HG03439 (cell line): ENCODE measurements around the gene NRXN3.

ENCODE experiments used
- ATAC-seq: cut with Tn5 transposase; IDR thresholded peaks from one replicate; pipeline ENCODE4 v1.9.1; 2021; ENCODE audit warnings: mild to moderate bottlenecking, moderate library complexity; ENCODE audit not compliant: unreplicated experiment

NRXN3 gene

DNA sequence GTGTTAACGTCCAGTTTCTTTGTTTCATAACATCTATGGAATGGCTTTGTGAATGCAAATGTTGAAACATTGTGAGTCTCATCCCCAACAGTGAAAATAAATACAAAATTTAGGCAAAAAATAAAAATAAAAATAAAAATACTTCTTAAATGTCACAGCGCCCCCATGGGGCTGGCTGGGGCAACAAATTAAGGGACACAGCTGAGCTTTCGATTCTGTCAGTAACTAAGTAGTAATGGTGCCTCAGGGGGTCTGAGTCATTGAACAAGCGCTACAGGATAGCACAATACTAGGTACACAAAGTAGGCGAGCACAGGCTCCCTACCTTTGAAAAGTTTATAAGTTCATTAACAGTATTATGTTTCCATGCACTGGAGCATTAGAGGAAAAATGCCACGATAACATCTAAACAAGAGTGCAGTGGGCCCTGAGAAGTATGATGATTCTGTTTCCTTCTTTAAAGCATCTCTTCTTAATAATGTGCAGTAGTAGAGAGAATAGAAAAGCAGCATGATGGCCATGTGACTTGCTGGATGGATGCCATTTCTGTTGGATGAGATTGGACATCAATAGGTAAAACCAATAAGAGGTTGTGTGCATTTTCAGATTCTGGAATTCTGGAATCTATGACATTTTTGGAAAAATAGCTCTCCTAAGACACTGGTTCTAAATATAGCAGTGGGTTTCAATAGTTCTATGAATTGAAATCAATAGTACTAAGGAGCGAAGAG lies 1374.0 kb downstream of the NRXN3 start:
- no peak for ATAC-seq

GRCh38 chr14:79544698-79545070 lies 1374.5 kb downstream of the NRXN3 start:
- ATAC-seq, result no peak

DNA sequence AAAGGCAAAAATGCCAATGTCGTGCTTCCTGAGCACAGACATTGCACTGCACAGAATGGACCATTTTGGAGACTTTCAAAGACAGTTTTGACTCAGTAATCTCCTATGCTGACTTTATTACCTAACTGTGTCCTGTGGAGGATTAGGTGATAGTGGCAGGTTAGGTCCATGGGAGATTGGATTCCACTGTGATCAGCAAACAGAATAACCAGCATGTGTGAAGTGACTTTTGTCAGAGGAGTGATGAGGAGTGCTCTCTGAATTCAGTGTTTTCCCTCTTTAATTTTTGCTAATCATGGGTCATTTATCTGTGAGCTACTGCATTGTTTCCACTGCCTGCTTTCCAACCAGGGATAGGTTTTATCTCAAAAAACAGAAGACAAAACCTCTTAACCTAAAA lies 1378.7 kb downstream of the NRXN3 start:
- no peak for ATAC-seq

- ATAC-seq, result no peak
Observed at GRCh38 chr14:79549515-79549914, 1379.3 kb downstream of the NRXN3 start.

DNA sequence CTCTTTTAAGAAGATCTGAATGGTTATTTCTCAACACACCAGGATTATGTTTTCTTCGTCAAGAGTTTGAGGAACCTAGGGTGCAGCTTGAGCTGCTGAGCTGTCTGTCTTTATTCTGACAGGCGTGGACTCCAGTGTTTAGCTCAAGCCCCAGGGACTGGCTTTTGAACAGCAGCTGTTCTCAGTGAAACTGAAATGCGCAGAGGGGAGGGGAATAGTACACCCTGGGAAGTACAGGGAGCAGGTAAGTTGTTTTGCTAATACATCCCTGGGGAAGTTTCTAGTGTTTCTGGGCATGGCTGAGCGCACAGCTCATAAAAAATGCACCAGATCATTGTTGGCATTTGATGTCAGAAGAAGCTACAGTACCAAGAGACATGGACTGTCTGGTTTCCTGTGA lies 1381.3 kb downstream of the NRXN3 start:
- no peak for ATAC-seq

- no peak for ATAC-seq
Observed at GRCh38 chr14:79552778-79553177, 1382.6 kb downstream of the NRXN3 start.

DNA sequence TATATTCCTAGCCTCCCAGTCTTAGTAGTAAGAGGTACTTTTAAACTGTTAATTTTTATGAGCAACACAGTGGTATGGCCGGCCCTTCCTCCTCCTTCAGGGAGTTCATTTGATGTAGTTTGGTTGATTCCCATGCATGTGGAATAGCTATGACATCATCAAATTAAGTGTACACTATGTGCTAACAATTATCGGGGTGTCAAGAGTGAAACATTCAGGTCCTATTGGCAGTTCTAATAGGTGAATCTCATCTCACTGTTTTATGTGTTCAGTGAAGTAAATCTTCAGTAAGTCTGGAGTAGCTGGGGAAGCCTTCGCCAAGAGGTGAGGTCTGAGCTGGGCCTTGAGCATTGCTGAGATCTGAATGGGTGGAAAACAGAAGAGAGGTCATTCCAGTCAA lies 1384.6 kb downstream of the NRXN3 start:
- ATAC-seq, result no peak

DNA sequence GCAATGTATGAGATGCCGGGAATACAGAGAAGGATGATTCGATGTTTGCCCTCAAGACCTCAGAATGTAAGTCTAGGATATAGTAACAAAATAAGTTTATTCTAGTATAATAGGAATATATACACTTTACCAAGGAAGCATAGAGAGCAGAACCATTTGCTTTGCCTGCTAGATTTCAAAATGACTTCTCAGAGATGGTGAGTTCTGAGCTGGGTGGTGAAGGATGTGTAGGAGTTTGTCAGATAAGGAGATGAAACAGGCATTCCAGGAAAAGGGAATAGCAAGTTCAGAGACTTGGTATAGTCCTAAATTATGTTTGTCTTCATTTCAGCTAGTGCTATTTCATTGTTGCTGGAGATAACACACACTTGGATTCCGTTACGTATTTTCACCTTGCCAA lies 1385.3 kb downstream of the NRXN3 start:
- ATAC-seq, result no peak

DNA sequence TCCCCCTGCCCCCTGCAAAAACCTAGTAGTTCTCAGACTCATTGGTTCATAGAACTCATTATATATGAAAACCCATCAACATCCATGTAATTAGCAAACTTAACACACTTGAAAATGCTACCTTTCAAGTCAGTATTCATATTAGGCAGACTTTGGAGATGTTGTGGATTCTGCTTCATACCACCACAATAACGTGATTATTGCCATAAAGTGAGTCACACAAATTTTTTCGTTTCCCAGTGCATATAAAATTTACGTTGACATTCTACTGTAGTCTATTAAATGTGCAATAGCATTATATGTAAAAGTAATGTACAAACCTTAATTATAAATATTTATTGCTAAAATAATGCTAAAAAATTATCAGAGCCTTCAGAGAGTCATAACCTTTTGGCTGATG lies 1387.1 kb downstream of the NRXN3 start:
- ATAC-seq, result no peak

- no peak for ATAC-seq
Observed at GRCh38 chr14:79562185-79562584, 1392.0 kb downstream of the NRXN3 start.

GRCh38 chr14:79564371-79564770 lies 1394.2 kb downstream of the NRXN3 start:
- ATAC-seq, result no peak

DNA sequence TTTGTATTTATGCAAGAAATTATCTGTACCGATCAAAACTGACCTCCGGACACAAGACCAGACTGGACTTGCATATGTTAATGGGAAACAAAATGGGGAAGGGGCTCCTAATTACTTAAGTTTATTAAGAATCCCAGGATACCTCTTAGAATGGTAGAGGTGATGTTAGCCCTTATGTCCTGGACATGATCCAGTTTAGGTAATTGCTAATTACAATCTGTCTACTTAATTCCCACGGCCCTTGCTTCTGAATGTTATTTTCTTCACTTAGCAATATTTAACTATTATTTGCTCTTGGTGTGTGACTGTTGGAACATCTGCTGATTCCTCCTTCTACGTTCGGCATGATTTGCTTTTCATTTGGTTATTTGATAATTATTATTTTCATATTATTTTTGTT lies 1397.1 kb downstream of the NRXN3 start:
- no peak for ATAC-seq

GRCh38 chr14:79568594-79568993 lies 1398.4 kb downstream of the NRXN3 start:
- no peak for ATAC-seq

DNA sequence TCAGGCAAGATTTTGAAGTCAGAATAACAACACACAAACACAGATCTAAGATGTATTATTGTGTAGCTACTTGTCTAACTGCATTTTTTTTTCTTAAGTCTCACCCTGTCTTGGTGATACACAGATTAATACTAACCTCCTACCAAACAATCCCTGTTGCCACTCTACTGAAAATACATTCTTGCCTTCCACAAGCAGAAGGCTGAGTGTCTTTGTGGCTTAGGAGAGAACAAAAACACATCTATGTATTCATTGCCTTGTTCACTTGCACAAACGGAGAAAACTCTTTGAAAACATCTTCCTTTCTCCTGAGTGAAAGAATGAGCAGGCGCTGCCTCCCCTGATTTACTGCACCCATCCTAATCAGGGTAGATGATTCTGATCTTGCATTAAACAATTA lies 1398.9 kb downstream of the NRXN3 start:
- ATAC-seq, result no peak

- ATAC-seq, result no peak
Observed at GRCh38 chr14:79570648-79571047, 1400.5 kb downstream of the NRXN3 start.

DNA sequence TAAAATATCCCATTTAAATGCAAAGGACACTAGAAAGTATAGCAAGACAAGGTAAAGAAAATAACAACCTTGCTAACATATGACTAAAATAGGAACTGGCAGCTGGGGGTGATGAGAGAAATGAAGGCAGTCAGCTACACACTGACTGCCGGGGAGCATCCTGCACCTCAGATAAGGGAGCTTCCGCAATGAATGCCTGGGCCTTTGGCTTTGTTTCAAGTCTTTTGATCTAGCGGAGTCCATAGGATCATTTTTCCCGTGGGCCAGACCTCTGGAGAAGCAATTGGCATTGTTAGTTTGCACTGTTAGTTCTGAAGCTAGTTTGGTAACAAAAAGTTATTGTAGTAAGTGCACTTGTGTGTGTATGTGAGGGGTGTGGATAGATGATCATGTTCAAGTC lies 1401.2 kb downstream of the NRXN3 start:
- ATAC-seq, result no peak

GRCh38 chr14:79573486-79573885 lies 1403.3 kb downstream of the NRXN3 start:
- no peak for ATAC-seq

DNA sequence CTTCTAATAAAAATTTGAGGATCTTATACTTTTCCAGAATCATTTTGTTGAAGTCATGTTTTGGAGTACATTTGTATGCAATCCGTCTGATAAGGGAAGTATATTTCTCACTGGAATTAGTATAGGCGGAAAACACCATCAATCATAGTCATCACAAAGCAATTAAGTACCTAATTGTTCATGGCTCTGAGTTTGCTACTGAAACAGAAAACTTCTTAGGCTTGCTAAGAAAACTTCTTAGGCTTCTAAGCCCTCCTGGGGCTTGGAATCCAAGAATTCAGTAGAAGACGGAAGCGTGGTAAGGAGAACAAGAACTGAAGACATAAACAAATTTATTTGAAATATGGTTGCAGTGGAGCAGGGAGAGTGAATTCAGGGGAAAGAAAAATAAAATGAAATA lies 1404.9 kb downstream of the NRXN3 start:
- ATAC-seq, result no peak

- no peak for ATAC-seq
Observed at GRCh38 chr14:79576424-79576823, 1406.3 kb downstream of the NRXN3 start.

- ATAC-seq, result no peak
Observed at GRCh38 chr14:79578470-79578869, 1408.3 kb downstream of the NRXN3 start.

- no peak for ATAC-seq
Observed at GRCh38 chr14:79580414-79580813, 1410.2 kb downstream of the NRXN3 start.

- ATAC-seq, result no peak
Observed at GRCh38 chr14:79580906-79581305, 1410.7 kb downstream of the NRXN3 start.

GRCh38 chr14:79581912-79582576 lies 1411.9 kb downstream of the NRXN3 start:
- no peak for ATAC-seq
